Embryonic facial prominence (tissue), 1 donor: ENCODE measurements around the gene MCF2L.
"Not testable (repeated sequence)": the region's sequence is repeated elsewhere in the genome, so short reads cannot be mapped to it uniquely, and the experiment has no call there.

Experiments
- DNase-seq: peaks from one replicate; pipeline ENCODE4 v3.0.0-alpha.2; 2016; ENCODE audit errors: extremely low spot score

The MCF2L gene

DNA sequence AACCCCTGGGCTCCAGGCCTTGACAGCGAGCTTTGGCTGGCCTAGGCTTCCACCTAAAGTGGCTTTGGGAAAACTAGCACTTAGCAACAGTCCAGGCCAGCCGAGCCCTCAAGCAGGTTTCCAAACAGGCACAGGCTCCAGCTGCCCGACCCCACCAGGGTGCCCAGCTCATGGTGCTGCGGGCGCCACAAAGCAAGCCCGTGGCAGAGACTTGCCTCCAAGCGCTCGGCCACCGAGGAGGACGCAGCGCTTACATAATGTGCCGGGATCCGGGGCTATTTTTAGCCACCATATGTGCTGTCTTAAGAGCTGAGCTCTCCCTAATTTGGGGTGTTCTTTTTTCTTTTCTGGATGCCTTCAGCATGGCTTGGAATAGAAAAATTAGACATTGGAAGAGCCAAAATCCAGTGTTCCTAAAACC is 80.5 kb downstream of the MCF2L start:
- no peak for DNase-seq

DNA sequence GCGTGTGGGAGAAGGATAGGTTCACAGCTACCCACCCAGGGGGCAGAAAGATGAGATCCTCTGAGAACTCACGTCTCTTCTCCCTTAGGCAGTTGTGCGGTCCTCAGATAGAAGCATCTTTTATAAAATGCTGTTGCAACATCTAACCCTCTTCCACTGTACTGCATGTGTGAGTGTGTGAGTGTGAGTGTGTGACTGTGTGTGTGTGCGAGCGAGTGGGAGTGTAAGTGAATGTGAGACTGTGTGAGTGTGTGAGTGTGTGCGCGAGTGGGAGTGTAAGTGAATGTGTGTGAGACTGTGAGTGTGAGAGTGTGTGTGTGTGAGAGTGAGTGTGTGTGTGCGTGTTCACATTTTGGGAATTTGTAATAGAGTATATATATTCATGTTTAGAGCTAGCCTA is 81.0 kb downstream of the MCF2L start:
- no peak for DNase-seq

DNA sequence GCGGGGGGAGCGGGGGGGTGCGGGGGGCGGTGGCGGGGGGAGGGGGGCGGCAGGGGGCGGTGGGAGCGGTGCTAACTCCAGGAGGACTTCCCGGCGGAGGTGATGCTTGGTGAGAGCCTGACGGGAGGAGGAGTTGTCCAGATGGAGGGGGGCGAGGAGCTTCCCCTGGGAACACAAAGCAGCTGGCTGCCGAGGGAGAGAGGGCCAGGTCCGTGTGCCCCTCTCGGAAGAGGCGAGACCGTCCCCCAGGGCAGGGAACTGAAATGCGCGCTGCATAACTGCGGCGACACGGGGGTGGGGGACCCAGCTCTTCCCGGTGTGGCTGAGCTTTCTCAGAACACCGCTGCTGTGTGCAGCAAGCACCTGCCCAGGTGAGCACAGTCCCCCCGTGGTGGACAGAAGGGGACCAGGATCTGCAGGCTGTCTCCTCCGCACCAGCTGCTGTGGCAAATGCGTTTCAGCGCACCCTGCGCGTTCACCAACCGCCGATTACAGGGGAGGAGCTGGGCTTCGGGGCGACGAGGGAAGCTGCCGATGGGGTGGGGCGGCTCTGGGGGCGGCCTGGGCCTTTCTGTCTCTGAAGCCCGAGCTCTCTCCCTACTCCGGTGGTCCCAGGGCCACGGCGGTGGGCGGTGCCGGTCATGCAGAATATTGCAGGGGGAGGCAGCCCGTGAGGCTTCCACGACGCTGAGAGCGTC is 81.9 kb downstream of the MCF2L start:
- no peak for DNase-seq

DNA sequence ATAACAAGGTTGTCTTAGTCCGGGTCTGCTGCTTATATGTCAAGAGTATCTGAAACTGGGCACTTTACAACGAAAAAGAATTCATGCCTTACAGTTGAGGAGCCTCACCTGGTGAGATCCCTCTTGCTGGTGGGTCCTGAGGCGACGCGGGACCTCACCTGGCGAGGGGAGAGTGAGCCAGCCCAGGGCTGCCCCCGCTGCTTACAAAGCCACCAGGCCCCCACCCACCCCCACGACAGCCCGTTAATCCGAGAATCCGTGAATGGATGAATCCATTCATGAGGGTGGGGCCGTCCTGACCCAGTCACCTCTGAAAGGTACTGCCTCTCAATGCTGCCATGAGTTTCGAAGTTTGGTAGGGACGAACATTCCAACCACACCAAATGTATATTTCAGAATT is 82.6 kb downstream of the MCF2L start:
- DNase-seq, result no peak

DNA sequence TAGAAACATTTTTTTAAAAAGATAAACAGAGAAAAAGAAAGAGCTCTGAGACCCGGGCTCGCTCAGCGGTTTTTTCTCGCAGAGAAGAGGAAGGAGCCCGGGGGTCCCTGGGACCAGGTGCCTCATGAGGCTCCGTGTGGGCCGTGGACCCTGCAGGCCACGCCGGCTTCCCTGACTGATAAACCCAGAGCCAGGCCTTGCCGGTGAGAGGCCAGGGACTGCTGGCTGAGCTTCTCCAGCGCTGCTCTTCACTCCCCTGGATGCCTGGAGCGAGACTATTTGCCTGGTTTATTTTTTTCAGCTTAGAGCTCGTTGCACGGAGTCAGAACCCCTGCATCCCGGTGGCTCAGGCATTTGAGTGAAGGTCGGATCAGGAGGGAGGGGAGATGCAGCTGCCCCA is 83.2 kb downstream of the MCF2L start:
- DNase-seq, result no peak

DNA sequence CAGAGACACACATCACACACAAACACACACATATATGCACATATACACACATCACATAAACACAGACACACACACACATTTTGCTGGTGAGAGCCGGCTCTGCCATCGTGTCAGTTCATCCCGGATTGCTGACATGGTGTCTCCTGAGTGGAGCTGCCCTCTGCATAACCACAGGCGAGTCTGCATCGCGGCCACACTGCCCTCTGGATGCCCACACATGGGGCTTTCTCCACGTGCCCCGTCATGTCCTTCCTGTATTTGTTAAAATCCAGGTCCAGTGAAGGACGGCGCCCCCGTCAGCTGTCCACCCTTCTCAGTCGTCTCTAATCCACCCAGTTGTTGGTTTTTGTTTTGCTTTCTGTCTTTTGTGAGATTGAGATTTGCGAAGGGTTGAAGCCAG is 84.0 kb downstream of the MCF2L start:
- no peak for DNase-seq

DNA sequence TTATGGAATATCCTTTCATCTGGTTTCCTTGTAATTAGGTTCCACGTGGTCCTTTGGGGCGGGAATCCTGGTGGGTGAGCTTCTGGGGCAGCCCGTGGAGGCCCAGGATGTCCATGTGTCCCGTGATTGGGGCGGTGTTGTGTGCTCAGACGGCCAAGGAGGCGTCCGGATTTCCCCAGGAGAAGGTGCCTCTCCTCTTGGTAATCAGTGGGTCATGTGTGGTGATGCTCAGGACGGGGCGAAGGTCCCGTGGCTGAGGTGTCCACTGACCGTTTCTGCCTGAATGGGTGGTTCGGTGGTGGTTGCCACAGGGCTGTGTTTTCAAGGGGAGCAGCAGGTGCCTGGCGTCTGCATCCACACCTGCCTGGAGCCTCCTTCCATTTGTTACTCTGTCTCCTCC is 84.4 kb downstream of the MCF2L start:
- no peak for DNase-seq

DNA sequence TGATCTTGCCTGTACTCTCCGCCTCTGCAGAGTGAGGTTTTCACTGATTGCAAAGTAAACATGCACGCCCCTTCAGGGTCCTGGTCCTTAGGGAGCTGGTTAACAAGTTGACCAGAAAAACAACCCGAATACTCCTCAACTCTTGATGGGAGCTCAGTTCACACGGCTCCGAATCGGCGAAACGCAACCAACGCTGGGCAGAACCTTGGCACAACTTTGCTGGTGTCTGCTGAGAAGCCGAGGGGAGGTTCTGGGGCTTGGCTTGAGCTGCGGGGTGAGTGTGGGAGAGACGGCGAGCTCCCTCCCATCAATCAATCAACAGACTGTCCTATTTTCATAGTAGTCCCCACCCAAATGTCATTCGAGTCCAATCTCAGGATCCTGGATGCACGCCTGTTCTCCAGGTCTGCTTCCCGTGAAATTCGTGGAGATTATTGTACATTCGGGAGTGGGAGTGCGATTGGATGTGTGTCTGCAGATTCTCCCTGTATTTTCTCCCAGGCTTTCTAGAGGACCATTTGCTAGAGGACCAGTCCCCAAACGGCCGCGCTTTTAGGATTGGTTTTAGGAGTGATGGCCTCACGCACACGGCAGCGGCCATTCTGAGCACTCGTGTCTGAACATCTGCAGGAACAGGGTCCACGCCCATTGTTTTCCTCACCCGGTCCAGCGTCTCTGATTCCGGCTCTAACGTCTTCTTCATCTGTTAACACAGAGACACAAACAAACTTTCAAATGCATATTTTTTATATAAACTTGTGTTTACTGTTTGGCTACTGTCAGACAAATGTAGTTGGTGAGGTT is 85.0 kb downstream of the MCF2L start:
- DNase-seq, result no peak

DNA sequence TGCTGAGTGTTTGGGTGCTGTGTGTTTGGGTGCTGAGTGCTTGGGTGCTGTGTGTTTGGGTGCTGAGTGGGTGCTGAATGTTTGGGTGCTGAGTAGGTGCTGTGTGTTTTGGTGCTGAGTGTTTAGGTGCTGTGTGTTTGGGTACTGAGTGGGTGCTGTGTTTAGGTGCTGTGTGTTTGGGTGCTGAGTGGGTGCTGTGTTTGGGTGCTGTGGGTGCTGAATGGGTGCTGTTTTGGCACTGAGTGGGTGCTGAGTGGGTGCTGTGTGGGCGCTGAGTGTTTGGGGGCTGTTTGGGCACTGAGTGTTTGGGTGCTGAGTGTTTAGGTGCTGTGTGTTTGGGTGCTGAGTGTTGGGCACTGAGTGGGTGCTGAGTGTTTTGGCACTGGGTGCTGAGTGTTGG is 88.1 kb downstream of the MCF2L start:
- no peak for DNase-seq

DNA sequence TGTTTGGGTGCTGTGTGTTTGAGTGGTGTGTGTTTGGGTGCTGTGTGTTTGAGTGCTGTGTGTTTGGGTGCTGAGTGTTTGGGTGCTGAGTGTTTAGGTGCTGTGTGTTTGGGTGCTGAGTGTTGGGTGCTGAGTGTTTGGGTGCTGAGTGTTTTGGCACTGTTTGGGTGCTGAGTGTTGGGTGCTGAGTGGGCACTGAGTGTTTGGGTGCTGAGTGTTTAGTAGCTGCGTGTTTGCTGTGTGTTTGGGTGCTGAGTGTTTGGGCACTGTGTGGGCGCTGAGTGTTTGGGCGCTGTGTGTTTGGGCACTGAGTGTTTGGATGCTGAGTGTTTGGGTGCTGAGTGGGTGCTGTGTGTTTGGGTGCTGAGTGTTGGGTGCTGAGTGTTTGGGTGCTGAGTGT is 88.5 kb downstream of the MCF2L start:
- not testable (repeated sequence) for DNase-seq

DNA sequence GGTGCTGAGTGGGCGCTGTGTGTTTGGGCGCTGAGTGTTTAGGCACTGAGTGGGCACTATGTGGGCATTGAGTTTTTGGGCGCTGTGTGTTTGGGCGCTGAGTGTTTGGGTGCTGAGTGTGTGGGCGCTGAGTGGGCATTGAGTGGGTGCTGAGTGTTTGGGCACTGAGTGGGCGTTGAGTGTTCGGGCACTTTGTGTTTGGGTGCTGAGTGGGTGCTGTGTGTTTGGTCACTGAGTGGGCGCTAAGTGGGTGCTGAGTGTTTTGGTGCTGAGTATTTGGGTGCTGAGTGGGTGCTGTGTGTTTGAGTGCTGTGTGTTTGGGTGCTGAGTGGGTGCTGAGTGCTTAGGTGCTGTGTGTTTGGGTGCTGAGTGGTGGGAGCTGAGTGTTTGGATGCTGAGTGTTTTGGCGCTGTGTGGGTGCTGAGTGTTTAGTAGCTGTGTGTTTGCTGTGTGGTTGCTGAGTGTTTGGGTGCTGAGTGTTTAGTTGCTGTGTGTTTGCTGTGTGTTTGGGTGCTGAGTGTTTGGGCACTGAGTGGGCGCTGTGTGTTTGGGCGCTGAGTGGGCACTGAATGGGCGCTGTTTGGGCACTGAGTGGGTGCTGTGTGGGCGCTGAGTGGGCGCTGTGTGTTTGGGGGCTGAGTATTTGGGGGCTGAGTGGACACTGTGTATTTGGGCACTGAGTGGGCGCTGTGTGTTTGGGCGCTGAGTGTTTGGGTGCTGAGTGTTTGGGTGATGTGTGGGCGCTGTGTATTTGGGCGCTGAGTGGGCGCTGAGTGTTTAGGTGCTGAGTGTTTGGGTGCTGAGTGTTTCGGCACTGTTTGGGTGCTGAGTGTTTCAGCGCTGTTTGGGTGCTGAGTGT is 89.3 kb downstream of the MCF2L start:
- DNase-seq, result no peak

DNA sequence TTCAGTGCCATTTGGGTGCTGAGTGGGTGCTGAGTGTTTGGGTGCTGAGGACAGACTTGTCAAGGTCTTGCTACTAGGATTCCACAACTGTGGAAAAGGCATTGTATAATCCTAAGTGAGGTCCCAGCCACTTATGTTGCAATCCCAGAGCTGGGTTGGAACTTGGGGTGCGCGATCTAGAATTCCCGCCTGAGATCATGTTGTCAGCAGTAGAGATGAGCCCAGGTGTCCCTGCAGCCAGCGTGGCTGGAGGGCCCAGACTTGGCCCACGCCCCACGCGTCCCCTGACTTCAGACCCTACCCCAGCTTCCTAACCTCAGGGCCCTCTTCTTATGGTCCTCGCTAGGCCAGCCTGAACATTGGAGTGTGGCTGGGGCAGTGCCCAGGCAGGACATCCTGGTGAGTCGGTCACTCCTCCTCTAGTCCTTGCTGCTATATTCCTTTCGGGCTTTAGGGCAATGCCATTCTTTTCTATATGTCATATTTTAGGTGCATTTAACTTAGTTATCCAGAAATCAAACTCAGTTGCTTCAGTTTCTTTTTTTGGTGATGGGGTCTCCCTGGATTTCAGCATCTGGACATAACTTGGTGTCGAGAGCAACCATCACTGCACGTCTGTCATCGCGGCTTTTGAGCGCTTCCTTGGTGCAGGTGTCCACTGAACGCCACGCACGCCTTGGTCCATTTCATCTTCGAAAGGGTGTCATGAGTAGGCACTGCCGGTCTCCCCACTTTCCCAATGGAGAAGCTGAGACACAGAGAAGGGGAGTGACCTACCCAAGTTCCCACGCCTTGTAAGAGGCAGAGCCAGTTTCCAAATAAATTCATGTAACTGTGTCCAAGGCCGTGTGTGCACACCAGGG is 90.2 kb downstream of the MCF2L start:
- DNase-seq, result no peak

DNA sequence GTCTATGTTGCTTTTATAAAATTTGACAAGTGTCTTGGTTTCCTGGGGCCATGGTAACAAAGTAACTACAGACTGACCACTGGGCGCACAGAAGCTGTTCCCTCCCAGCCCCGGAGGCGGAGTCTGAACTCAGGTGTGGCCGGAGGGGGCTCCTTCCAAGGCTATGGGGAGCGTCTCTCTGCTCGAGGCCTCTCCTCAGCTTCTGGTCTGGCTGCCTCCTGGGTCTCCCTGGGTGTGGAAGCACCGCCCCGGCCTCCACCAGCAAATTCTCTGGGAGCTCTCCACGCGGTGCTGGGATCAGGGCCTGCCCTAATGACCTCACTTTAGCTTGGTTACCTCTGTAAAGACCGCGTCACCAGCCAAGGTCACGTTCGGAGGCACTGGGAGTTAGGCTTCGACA is 90.9 kb downstream of the MCF2L start:
- DNase-seq, result no peak

DNA sequence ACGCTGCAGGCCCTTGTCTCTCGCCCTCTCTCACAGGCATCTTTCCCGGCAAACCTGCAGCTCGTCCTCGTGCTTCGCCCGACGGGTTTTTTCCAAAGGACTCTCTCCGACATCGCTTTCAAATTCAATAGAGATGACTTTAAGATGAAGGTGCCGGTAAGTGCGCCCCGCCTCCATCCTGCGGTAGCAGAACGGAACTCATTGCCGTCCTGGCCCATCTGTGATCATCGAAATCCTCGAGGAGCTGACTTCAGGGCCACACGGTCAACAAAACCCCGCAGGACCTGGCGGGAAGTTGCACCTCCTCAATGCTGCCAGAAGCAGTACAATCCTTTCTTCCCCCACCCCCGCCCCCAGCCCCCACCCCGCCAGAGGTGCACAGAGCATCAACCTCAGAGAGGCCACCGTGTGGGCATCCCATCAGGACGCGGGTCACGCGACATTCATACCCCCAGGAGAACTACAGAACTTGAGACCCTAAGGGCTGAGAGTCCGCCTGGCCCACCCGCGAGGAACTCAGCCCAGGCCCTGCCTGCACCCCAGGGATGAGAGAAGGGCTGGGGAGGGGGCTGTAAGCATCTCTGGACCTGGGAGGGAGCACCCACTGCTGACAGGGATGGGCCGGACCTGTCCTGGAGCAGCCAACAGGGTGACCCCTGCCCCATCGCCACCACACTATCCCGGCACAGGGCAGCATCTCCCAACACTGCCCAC is 91.7 kb downstream of the MCF2L start:
- DNase-seq, result no peak

DNA sequence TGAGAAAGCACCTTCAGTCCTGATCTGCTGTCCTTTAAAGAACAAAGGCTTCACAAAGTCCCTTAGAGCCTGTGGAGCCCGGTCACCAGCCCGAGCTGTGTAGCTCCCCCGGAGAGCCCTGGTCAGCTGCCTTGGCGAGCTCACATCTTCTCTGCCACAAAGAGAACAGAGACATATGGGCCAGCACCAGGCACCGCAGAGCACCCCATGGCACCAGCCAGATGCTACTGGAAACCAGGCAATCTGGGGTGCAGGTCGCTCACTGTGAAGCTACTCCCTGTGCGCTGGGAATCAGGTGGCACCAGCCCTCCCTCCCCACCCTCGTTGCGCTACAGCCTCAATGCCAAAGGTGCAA is 92.2 kb downstream of the MCF2L start:
- DNase-seq, result no peak

DNA sequence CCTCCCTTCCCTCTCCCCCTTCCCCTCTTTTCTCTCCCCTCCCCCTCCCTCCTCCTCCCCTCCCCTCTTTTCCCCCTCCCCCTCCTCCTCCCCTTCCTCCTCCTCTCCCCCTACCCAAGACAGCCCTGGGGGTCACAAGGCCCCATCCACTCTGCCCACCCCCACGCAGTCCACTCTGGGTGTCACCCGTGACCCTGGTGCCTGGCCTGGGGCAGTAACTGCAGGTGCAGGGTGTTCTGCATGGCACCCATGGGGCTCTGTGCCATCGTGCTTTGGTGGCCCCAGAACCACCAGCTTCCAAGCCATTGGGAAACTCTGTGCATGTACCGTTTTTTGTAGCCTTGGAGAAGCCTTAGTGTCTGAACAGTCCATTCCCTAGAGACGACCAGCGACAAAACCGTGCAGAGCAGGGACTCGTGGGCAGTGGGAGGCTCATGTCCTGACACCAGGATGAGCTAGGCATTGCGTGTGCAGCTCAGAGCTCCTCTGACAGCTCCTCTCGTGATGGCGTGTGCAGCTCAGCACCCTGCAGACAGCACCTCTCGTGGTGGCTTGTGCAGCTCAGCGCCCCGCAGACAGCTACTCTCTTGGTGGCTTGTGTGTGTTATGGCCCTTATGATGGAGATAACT is 92.9 kb downstream of the MCF2L start:
- DNase-seq, result no peak

DNA sequence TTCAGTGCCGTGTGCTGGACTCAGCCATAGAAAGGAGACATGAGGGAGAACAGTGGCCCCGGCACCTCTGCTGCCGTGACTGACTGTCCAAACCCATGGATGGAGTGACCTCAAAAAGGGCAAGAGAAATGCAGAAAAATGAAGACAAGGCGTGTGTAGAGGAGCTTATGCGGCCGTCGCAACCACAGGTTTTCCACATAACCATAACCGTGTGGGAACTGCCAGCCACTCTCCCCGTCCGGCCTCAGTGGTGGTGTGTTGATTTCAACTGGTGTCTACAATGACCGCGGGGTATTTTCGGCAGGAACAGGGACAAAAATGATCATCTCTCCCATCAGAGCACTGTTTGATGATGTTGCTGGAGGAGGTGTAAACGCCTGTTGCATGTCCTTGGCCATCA is 93.7 kb downstream of the MCF2L start:
- no peak for DNase-seq

DNA sequence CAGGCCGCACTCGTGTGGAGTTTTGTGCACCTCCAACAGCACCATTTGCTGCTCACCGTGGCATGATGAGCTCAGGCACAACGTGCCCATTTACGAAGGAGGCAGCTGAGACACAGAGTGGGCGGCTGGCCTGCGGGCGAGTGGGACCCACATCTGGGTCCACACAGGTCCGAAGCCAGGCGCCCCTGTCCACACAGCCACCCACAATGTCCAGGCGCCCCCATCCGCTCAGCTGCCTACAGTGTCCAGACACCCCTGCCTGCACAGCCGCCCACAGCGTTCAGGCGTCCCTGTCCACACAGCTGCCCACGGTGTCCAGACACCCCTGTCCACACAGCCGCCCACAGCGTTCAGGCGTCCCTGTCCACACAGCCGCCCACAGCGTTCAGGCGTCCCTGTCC is 94.1 kb downstream of the MCF2L start:
- no peak for DNase-seq

DNA sequence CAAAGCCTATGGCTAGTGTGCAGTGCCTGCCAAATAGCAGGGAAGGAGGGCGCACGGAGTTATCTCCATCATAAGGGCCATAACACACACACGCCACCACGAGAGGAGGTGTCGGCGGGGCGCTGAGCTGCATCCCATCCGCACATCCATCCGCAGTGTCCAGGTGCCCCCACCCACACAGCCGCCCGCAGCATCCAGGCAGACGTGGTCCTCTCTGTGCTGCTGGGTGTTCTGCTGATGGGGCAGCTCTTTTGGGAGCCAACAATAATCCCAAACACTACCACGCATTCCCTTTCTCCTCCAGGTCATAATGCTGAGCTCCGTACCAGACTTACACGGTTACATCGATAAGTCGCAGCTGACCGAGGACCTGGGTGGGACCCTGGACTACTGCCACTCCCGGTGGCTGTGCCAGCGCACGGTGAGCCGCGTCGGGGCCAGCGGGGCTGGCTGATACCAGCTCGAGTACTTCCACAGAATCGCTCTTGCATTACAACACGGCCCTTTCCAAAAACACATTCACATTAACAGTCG is 95.1 kb downstream of the MCF2L start:
- no peak for DNase-seq
